NCI-H1417 (cell line): ENCODE results near the gene PITHD1.
"Not testable (repeated sequence)": the region's sequence is repeated elsewhere in the genome, so short reads cannot be mapped to it uniquely, and the experiment has no call there.

ENCODE experiments used
- DNase-seq, 3 experiments: peaks; one replicate each; lab custom pipeline; 2025; lab: John Stamatoyannopoulos, UW

The PITHD1 gene

DNA sequence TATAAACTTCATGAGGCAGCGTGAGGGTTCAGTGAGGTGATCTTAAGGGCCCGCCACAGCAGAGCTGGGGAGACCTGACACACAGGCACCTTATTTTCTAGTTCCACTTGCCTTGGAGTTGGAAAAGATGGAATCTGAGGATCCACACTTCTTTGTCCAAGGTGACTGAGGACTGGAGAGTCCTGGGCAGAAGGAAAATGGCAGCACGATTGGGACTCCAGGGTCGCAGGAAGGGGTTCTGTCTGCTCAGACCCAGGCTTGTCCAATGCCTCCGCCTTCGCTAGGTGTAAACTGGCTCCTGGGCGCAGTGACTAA lies 21.0 kb downstream of the PITHD1 start:
- no peak for DNase-seq

DNA sequence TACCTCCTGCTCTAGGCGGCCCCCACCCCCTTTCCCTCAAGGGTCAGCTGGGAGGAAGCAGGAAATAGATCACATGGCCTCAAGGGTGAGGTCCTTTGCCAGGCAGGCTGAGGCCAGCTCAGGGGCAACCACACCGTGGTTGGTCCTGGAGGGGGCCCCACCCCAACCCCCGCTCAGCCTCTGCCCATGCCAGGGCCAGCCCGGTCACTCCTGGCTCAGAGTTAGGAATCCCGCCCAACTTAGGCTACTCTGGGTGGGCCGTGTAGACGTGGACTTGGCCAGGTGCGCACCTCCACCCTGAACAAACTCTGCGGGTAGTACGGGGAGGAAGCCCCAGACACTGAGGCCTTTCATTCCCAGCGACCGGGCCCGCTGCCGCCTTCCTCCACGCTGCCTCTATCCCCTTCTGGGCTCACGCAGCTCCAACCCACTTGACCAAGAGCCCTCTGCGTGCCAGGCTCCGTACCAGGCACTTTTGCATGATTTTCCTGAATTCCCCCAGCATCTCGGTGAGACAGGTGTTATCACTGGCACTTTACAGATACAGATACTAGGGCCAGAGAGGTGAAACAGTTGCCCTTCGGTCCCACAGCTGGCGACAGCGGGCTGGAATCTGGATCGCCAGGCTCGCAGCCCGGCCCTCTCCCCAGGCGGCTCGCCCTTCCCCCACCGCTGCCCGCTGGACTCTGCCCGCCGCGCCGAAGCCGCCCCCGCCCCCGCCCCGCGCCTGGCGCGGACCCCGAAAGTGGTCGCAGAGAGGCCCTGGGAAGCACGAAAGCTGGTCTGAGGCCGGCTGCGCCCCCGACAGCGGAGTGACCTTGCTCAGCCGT lies 21.6 kb downstream of the PITHD1 start:
- DNase-seq, result peak in 2 of 3 experiments; percentile 59 to 71

DNA sequence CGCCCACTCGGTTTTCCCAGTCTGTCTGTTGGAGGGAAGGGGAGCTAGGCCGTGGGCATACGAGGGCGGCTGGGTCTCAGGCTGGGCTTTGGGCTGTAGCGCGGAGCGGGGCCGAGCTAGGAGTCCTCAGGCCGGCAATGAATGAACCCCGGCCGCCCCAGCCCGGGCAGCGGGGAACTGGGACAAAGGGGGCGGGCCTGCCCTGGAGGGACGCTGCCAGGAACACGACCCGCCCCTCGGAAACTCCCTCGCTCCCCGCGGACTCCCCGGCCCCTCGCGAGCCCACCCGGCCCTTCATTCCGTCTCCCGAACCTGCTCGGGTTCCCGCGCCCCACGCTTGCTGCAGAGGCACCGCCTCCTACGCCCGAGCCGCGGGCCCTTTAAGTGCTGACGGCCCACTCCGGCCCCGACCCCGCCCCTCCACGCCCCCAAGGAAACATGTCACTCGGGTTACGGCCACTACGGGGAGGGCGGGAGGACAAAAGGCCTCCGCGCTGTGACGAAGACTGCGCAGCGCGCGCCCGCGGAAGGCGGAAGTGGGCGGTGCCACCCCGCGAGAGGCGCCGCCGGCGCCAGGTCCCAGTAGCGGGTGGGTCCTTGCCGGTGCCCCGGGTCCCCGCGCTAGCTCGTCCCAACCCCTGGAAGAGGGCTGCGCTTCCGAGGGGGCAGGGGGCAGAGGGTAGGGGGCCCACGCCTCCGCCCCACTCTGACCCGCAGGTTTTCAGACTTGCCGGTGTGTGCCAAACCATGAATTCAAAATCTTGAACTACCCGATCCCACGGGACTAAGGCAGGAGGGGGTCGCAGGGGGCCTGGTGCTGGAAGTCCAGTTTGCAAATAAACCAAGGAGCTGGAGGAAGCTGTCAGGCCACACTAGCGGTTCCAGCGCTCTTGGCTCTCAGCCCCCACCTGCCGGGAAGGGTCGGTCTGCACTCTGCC lies 22.5 kb downstream of the PITHD1 start, which contains the start of gene GALE:
Gene GALE (minus strand): TSS at position 355 of the 938 bp plus-strand sequence. CDS start 1,747 bp downstream, outside the sequence.
- DNase-seq, result peak; percentile 94 to 96 (median 95)

DNA sequence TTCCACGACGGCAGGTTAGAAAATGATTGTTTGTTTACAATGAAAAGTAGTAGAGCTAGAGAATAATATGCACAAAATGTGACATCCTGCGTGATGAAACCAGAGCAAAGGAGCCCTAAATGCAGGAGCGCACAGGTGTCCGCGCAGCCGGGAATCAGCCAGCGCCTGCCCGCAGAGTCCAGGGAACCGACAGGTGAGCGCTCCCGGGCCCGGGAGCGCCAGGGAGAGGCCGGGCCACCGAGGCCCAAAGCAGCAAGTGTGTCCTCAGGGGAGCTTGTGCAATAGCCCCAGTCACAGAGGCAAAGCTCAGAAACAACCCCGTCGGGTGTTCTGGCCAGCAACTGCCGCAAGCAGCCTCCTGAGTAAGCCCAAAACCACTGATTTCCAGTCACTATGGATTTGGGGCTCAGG lies 23.1 kb downstream of the PITHD1 start:
- peak in 2 of 3 experiments; percentile 27 to 65 for DNase-seq

DNA sequence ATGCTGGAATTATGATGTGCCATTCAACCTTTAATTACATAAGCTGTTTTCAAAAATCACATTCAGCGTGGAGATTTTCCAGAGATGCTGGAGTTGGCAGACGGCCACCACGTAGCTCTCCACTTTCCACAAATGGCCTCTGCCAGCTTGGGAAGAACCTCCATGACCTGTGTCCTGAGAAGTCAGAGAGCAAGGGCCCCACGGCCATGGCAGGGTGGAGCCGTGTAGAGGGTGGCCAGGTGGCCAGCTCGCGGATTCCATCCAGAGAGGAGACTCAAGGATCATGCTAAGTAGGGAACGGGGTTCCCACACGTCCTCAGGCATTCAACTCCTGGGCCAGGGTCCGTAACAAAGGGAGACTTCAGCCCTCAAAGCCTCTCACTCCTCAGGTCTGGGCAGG lies 23.7 kb downstream of the PITHD1 start:
- peak in 1 of 3 experiments; percentile 56 for DNase-seq

DNA sequence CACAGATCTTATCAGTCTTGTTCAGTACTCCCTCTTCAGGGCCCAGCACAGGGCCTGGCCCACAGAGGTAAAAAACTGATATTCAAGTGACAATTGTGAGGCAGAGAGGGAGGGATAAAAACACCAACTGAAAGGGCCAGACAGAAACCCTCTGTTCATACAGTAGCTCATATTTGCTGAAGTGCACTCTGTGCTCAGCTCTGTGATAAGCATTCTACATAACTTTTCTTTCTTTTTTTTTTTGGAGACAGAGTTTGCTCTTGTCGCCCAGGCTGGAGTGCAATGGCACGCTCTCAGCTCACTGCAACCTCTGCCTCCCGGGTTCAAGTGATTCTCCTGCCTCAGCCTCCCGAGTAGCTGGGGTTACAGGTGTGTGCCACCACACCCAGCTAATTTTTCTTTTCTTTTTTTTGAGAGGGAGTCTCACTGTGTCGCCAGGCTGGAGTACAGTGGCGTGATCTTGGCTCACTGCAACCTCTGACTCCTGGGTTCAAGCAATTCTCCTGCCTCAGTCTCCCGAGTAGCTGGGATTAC lies 24.7 kb downstream of the PITHD1 start:
- DNase-seq, result not testable (repeated sequence)

DNA sequence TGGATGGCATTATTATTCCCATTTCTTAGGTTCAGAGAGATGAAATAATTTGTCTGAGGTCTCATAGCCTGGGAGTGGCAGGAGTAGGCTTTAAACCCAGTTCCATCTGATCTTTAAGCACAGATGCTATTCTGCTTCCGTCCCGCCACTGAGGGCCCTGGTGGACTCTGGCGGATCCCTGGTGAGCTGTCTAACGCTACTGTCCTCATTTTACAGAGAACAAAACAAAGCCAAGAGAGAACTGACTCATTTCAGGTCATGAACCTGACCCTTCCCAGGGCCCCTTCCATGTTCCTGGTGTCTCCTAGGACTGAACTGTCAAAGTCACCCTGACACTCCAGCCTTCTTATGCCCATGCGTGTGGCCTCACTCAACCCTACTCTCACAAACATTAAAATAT lies 25.5 kb downstream of the PITHD1 start:
- DNase-seq, result no peak

DNA sequence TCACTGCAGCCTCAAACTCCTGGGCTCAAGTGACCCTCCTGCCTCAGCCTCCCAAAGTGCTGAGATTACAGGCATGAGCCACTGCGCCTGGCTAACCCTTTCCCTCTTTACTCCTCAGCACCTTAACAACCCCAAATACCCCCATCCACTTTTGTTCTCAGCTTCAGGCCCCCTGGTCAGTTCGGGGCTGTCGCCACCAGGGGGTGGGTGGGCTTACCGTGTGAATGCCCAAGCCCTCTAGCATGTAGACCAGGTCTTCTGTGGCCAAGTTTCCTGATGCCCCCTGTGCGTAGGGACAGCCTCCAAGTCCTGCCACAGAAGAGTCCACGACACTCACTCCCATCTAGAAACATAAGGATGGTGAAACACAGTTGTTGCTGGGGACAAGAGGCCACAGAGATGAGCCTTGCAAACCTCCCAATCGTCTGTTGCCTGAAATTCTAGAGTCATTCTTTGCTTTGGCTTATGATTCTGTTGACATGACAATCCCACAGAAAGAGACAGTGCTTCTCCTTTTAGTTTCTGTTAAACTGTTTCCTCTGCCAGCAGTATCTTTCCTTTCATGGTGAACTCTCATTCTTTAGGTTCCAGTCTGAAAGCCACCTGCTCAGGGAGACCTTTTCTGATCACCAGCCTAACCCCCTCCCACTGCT lies 26.1 kb downstream of the PITHD1 start:
- no peak for DNase-seq

DNA sequence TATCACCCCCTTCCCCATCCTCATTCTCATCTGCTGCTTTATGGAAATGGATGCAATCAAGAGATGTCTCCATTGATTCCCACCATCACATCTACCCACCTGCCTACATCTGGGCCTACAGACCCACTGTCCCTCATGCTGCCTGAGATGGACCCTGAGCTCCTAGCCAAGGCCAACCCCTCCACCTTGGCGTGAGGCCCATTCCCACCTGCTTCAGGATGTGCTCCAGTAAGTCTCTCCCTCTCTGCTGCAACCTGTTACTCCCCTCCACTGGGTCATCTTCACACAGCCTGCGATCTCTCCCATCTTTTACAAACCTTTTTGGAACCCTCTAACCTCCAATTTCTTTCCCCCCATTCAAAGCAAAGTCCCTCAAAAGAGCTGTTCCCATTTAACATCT lies 26.8 kb downstream of the PITHD1 start:
- DNase-seq, result no peak

DNA sequence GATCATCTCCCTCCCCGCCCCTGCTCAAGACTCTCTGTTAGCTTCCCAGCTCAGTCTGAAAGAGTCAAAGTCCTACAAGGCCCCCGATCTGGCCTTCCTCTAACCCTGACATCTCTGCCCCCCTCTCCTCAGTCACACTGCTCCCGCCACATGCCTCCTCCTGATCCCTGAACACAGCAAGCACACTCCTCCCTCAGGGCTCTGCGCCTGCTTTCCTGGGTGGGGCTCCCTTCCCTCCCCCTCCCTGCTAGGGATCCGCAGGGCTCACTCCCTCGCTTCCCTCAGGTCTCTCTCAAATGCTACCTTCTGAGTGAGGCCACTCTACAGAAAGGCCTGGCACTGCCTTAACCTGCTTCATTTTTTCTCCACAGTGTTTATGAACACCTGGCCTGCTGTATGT lies 28.1 kb downstream of the PITHD1 start:
- no peak for DNase-seq

DNA sequence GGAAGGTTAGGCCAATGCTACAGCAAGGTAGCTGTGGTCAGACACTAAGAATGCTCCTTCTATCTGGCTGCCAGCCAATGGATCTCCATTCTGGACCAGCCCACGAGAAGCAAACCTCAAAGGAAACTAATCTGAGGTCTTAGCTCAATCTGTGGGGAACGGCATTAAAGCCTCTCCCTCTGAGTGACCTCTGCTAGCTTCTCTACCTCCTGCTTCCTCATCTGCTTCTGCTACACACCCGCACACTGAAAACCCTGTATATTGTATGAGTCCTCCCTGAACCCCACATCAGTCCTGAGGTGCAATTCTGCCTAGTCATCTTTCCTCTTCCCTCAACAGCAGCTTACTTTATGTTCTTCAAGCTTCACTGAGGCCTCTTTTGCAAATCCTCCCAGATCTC lies 29.2 kb downstream of the PITHD1 start:
- DNase-seq, result no peak

DNA sequence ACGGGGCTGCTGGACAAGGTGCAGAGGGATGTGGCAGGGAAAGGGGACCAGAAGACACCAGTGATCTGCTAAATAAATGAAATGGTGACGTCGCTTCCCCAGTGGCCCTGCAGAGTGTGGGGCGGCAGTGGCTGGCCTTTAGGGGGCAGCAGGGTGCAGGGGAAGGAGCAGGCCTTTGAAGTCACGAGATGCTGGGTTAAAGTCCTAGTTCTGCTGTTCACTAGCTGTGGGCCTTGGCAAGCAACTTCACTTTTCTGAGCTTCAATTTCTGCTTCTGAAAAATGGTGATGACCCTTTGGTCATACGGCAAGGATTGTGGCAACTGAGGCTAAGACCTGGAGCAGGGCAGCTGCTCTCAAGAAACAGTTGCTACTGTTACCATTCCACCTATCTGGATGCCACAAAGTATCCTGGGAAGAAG lies 31.5 kb downstream of the PITHD1 start:
- peak; percentile 36 to 58 (median 52) for DNase-seq

DNA sequence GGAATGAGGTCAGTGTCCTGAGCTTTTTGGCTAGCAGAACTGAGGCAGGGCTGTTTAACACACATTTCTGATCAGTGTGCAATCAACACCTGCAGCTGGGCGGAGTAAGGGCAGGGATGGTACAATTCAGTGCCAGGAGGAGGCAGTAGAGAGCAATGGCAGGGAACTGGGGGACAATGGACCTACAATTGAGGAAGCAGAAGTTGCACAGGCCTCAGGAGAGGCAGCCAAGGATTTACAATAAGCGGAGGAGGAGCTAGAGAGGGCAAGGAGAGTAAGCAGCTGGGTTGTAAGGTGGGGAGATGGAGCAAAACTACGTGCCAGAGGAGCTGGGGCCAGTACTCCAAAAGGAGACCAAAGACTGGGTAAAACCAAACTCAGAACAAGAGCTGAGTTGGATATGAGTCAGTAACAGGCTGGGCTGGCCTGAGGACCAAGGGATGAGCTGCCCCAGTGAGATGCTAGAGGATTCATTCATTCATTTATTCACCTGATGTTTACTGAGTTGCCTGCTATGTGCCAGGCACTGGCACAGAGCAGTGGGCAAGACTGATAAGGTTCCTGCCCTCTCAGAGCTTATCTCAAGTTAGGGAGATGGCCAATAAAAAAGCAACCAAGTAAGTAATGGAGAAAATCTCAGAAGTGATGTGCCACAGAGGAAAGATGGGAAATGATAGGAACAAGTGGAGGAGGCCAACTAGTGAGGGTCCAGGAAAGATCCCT lies 32.8 kb downstream of the PITHD1 start:
- DNase-seq, result peak in 2 of 3 experiments; percentile 5 to 14

DNA sequence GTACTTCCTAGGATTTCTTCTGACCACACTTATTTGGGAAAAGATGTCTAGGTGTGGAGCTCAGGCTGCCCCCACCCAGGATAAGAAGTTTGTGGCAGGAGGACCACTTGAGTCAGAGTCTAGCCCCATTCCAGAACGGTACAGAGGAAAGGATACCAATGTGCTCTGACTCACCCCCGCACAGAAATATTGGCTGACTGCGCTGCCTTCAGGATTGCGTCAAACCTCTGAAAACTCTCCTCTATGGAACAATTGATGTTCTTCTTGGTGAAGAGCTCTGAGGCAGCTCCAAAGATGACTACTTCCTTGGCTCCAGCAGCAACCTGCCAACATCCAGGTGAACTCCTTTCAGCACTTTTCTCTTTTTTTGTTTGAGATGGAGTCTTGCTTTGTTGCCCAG lies 35.8 kb downstream of the PITHD1 start:
- no peak for DNase-seq

DNA sequence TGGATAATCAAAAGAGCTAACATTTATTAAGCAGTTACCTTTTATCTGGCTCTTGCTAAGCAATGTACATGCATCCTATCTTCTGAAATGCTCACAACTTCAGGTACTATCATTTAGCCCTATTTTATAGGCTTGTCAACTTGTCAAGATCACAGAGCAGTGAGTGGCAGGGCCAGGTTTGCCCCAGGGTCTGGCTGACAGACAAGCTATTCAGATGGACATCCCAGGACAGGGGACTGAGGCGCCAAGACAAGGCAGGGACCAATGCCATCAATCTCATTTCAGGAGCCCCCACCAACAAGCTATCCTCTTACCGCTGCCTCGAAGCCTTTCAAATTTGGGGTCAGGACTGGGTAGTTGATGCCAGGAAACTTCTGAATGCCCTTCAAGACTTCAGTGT lies 38.1 kb downstream of the PITHD1 start:
- DNase-seq, result no peak

DNA sequence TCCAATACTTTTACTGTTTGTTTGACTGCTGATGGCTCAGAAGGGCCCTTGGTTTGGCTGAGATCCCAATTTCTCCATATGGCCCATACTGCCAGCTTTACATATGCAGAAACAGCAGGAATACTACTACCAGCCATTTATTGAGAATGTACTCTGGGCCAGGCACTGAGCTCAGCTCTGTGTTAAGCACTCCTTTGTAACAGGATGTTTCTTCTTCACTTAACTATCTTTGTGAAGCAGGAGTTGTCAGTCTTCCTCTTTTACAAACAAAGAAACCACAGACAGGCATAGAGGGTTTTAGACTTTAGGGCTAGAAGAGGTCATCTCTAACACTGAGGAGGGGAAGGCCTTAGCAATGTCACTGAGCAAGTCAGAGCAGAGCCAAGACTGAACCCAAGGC lies 38.7 kb downstream of the PITHD1 start:
- no peak for DNase-seq

DNA sequence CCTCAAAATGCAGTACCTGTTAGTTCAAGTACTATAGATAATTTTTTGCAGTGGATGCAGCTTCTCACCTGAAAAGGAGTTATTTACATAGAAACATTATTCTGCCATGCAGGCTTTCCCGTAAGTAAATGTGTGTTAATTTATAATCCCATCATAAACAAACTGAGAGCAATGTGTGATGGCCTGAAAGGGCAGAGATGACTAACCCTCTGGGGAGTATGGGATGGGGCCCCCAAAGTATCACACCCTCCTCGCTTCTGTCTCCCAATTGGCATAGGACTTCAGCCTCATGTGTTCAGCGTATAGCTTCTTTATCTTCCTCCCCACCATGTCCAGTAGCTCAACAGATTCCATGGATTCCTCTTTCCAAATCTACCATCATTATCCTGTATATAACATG lies 39.4 kb downstream of the PITHD1 start:
- no peak for DNase-seq

DNA sequence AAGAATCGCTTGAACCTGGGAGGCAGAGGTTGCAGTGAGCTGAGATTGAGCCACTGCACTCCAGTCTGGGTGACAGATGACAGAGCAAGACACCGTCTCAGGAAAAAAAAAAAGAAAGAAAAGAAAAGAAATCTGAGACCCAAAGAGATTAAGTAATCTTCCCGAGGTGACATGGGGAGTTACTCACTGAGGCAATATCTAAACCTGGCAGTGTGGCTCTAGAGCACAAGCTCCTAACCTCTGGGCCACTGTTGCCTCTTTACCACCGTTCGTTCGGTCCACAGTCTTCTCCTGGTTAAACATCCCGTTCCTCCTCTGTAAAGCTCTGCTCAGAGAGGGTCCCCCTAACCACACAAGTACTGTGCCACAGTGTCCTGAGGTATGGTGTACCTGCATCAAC lies 45.5 kb downstream of the PITHD1 start:
- DNase-seq, result no peak

DNA sequence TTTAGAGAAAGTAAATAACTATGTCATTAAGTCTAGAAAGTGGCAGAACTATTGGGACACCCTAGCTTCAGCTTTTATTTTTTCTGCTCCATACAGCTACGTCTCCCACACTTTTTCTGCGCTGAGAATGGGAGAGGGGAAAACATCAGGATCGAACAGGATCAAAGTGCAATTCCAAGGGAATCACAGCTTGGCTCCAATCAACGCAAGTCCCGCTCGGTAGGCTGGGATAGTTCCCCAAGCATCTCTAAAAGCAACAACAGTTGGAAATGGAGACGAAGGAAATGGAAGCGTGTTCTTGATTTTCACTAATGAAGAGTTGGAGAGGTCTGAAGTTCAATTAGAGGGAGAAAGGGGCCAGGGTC lies 46.5 kb downstream of the PITHD1 start:
- DNase-seq, result no peak

DNA sequence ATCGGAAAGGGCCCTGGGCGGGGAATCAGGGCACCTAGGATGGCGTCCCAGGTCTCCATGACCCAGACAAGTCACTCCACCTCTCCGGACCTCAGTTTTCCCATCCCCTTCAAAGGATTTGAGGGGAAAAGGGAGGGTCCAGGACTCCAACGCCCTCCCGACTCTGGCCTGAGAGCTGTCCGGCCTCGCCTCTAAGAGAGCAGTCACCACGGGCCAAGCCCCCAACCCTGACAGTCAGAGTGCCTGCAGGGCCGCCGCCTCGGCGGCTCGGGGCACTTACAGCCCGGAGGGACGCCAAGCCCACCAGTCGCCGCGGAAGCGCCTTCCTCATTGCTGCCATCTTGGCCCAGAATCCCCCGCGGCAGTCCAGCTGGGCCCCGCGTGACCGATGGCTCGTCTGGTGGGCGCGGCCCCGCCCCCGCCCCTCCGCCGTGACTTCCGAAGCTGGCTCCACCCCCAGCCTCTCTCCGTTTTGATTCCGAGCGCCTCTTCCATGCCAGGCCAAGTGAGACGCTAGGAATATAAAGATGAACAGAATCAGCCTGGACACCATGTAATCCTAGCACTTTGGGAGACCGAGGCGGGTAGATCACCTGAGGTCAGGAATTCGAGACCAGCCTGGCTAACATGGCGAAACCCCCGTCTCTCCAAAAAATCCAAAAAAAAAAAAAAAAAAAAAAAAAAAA lies 47.0 kb downstream of the PITHD1 start, which contains the start of gene HMGCL:
Gene HMGCL (minus strand): TSS at position 354 of the 686 bp plus-strand sequence. CDS start 14 bp downstream, at position 340.
- DNase-seq, result peak; percentile 89 to 93 (median 91)
